ENCODE measurements around the gene PRKAR2B. TPM values are rescaled to one million over a fixed set of nuclear protein-coding genes. Genes with fewer than 3 reads are reported as not detected.

Gene PRKAR2B
- total RNA-seq, 4 donors from 2014 or later: 7.1 to 22.8 (median 12.9) TPM

DNA sequence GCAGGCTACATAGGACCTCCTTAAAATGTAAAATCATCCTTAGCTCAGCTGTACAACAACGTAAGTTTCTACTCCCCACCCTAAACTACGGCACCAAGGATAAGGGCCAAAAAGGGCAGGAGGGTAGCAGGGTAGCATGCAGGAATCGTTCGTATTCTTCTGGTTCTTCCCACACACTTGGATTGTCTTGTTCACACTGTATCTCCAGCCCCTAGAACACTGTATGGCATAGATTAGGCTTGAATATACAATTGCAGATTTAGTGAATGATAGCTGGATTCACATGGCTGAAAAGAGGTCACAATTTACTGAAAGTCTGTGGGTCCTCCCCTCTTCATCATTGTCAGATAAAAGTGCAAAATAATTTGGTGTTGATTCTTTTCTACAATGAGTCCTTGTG lies 28.2 kb upstream of the PRKAR2B start:
- in situ Hi-C loops (cut with MboI; ENCODE audit: low pct_ligation_motif_present in 1 of 4, low pct_unique_long_range_greater_than_20kb in 1 of 4, low sequenced_read_pairs in 3 of 4): no loop called here
- WGBS, 2 donors (ENCODE audit: low coverage in 1 of 2): 78 to 88% methylated on average over 4 of the region's 4 CpGs
- TF ChIP-seq POLR2AphosphoS5 (IDR thresholded peaks at IDR 0.05) (no peak), EP300 (IDR thresholded peaks at IDR 0.05; ENCODE audit: low read depth) (no peak), POLR2A (IDR thresholded peaks at IDR 0.05) (no peak)
- TF ChIP-seq, protein P1, sequence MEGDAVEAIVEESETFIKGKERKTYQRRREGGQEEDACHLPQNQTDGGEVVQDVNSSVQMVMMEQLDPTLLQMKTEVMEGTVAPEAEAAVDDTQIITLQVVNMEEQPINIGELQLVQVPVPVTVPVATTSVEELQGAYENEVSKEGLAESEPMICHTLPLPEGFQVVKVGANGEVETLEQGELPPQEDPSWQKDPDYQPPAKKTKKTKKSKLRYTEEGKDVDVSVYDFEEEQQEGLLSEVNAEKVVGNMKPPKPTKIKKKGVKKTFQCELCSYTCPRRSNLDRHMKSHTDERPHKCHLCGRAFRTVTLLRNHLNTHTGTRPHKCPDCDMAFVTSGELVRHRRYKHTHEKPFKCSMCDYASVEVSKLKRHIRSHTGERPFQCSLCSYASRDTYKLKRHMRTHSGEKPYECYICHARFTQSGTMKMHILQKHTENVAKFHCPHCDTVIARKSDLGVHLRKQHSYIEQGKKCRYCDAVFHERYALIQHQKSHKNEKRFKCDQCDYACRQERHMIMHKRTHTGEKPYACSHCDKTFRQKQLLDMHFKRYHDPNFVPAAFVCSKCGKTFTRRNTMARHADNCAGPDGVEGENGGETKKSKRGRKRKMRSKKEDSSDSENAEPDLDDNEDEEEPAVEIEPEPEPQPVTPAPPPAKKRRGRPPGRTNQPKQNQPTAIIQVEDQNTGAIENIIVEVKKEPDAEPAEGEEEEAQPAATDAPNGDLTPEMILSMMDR (IDR thresholded peaks at IDR 0.05): no peak

DNA sequence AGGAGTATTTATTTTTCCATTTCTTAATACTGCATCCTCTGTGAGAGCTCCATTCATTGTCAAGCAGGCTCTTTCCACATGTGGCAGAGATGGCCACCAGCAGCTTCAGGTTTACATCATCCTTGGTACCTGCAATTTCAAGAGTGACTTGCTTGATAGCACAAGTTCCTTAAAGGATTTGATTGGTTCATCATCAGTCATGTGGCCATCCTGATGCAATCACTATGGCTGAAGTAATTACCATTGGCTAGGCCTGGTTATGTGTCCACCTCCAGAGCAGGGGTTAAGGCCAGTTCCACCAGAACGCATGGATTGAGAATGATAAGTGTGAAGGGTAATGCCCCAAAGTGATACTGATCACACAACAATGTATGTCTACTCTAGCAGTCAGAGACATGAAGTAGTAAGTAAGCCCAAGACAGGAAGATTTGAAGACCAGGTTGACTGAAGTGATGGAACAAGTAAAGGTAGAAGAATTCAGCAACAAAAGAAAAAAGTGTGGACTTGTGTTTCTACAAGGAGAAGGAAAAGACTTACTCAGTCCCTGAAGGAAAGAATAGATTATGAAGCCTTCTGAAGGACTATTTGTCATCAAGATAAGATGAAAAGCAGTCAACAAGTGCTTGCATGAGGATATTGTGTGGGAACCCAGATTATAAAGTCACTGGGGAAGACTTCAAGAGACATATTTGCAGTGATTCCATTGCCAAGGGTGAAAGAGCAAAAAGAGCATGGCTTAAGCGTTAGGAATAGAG lies 26.4 kb upstream of the PRKAR2B start:
- Histone ChIP-seq H3K4me1 (no peaks in the 10 kb centered on the region), H3K4me3 (no peak overlapping the region), H3K27ac (no peak overlapping the region), H3K36me3 (no peaks in the 10 kb centered on the region), H3K9me3 (no peaks in the 10 kb centered on the region), H3K27me3 (no peaks in the 10 kb centered on the region)
- TF ChIP-seq, protein P1 (IDR thresholded peaks at IDR 0.05): no peak
- TF ChIP-seq POLR2A (IDR thresholded peaks at IDR 0.05) (no peak), EP300 (IDR thresholded peaks at IDR 0.05; ENCODE audit: low read depth) (no peak), POLR2AphosphoS5 (IDR thresholded peaks at IDR 0.05) (no peak)
- 76 to 81% methylated on average over 2 of the region's 2 CpGs for WGBS, 2 donors (ENCODE audit: low coverage in 1 of 2)
- intact Hi-C loops (cut with DNase I; ENCODE audit: low total_unique reads): no loop called here
- in situ Hi-C loops (cut with MboI; ENCODE audit: low pct_ligation_motif_present in 1 of 4, low pct_unique_long_range_greater_than_20kb in 1 of 4, low sequenced_read_pairs in 3 of 4): no loop called here
- DNase-seq: no peak

More for the DNA sequence above, 28.2 kb upstream of the PRKAR2B start:
- no peaks in the 10 kb centered on the region for H3K9me3 ChIP-seq
- no peaks in the 10 kb centered on the region for H3K27me3 ChIP-seq
- no peaks in the 10 kb centered on the region for H3K36me3 ChIP-seq
- no peak for DNase-seq
- no peak overlapping the region for H3K4me3 ChIP-seq
- no peaks in the 10 kb centered on the region for H3K4me1 ChIP-seq
- H3K27ac ChIP-seq: no peak overlapping the region
- intact Hi-C loops (cut with DNase I; ENCODE audit: low total_unique reads): no loop called here

DNA sequence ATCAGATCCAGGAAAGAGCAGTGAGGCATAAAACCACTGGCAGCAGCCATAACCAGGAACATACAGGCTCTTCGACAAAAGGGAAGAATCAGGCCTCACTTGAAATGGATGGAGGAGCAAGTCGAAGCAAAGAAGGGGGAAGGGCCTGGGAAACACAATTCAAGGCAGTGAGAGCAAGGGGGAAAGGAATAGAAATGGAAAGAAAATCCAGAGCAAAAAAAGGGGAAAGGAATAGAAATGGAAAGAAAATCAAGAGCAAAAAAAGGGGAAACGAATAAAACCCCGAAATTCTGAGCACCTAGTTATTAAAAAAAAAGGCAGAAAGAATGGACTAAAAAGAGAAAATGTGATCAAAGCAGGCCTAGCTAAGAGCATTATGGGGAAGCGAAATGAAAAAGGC lies 24.1 kb upstream of the PRKAR2B start:
- Histone ChIP-seq H3K4me3 (no peak overlapping the region), H3K9me3 (no peaks in the 10 kb centered on the region), H3K36me3 (no peaks in the 10 kb centered on the region), H3K27me3 (no peaks in the 10 kb centered on the region), H3K27ac (no peak overlapping the region), H3K4me1 (no peaks in the 10 kb centered on the region)
- 70 to 87% methylated on average over 2 to 5 of the region's 5 CpGs for WGBS, 2 donors (ENCODE audit: low coverage in 1 of 2)
- no peak for DNase-seq
- TF ChIP-seq POLR2AphosphoS5 (IDR thresholded peaks at IDR 0.05) (no peak), EP300 (IDR thresholded peaks at IDR 0.05; ENCODE audit: low read depth) (no peak), POLR2A (IDR thresholded peaks at IDR 0.05) (no peak)
- TF ChIP-seq, protein P1 (IDR thresholded peaks at IDR 0.05): no peak
- intact Hi-C loops (cut with DNase I; ENCODE audit: low total_unique reads): no loop called here
- in situ Hi-C loops (cut with MboI; ENCODE audit: low pct_ligation_motif_present in 1 of 4, low pct_unique_long_range_greater_than_20kb in 1 of 4, low sequenced_read_pairs in 3 of 4): no loop called here

DNA sequence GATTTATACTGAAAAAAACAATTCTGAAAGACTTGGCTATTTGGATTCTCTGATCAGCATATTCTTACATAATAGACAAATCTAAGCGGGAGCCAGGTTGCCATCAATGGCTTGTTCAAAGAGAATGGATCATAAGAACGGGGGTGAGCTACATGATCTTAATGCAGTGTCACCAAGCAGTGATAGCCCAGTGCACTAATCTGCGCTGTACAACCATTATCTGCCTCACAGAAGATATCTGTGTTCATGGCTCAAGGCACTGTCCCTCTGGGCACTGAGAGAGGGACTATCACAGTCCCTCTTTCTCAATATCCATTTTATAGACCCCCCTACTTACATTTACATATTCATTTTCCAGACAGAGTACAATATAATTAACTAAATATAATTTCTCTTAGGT lies 22.9 kb upstream of the PRKAR2B start:
- Histone ChIP-seq H3K36me3 (no peaks in the 10 kb centered on the region), H3K9me3 (no peaks in the 10 kb centered on the region), H3K27me3 (no peaks in the 10 kb centered on the region), H3K4me3 (no peak overlapping the region), H3K4me1 (no peaks in the 10 kb centered on the region), H3K27ac (no peak overlapping the region)
- intact Hi-C loops (cut with DNase I; ENCODE audit: low total_unique reads): no loop called here
- no peak for TF ChIP-seq POLR2AphosphoS5 (IDR thresholded peaks at IDR 0.05)
- 100% methylated on average over 3 of the region's 3 CpGs for WGBS, 2 donors (ENCODE audit: low coverage in 1 of 2)
- in situ Hi-C loops (cut with MboI; ENCODE audit: low pct_ligation_motif_present in 1 of 4, low pct_unique_long_range_greater_than_20kb in 1 of 4, low sequenced_read_pairs in 3 of 4): no loop called here
- DNase-seq: no peak

All from transverse colon (tissue), 4 donors.